ENCODE measurements around the gene KIAA1217. TPM values are rescaled to one million over a fixed set of nuclear protein-coding genes. Genes with fewer than 3 reads are reported as not detected.

Gene KIAA1217
- total RNA-seq, 2 donors from 2014 or later: 92.5 to 188 TPM

DNA sequence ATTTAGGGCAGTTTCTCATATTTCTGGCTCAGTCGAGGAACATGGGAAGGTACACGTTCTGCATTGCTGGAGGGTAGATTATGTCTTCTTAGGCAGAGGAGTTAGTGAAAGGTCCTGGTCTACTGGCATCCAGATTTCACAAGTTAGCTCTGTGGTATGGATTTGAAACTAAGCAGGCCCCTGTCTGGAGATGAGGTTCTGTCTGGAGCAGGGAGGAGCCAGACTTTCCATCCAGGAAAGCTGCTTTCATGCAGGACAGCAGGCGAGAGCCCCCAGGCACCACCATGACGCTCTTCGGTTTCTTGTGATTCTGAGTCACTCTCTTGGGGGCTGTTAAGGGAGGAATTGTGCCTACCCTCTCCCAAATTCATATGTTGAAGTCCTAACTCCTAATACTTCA, 184.3 kb downstream of the KIAA1217 start:
- Histone ChIP-seq H3K27me3 (replicated peaks; ENCODE audit: insufficient read depth) (no peaks in the 10 kb centered on the region), H3K4me1 (replicated peaks) (peaks cover 5% of the 10 kb centered on the region), H3K36me3 (no peaks in the 10 kb centered on the region), H3K27ac (no peak overlapping the region), H3K9me3 (no peaks in the 10 kb centered on the region), H3K4me3 (no peak overlapping the region)
- TF ChIP-seq POLR2A (IDR thresholded peaks at IDR 0.05): no peak
- TF ChIP-seq POLR2AphosphoS5 (IDR thresholded peaks at IDR 0.05): no peak
- TF ChIP-seq, protein P1, sequence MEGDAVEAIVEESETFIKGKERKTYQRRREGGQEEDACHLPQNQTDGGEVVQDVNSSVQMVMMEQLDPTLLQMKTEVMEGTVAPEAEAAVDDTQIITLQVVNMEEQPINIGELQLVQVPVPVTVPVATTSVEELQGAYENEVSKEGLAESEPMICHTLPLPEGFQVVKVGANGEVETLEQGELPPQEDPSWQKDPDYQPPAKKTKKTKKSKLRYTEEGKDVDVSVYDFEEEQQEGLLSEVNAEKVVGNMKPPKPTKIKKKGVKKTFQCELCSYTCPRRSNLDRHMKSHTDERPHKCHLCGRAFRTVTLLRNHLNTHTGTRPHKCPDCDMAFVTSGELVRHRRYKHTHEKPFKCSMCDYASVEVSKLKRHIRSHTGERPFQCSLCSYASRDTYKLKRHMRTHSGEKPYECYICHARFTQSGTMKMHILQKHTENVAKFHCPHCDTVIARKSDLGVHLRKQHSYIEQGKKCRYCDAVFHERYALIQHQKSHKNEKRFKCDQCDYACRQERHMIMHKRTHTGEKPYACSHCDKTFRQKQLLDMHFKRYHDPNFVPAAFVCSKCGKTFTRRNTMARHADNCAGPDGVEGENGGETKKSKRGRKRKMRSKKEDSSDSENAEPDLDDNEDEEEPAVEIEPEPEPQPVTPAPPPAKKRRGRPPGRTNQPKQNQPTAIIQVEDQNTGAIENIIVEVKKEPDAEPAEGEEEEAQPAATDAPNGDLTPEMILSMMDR (IDR thresholded peaks at IDR 0.05): no peak
- 83% methylated on average over 5 of the region's 5 CpGs for WGBS
- intact Hi-C loops (cut with DNase I): no loop called here
- no peak for DNase-seq (ENCODE audit: low spot score)

DNA sequence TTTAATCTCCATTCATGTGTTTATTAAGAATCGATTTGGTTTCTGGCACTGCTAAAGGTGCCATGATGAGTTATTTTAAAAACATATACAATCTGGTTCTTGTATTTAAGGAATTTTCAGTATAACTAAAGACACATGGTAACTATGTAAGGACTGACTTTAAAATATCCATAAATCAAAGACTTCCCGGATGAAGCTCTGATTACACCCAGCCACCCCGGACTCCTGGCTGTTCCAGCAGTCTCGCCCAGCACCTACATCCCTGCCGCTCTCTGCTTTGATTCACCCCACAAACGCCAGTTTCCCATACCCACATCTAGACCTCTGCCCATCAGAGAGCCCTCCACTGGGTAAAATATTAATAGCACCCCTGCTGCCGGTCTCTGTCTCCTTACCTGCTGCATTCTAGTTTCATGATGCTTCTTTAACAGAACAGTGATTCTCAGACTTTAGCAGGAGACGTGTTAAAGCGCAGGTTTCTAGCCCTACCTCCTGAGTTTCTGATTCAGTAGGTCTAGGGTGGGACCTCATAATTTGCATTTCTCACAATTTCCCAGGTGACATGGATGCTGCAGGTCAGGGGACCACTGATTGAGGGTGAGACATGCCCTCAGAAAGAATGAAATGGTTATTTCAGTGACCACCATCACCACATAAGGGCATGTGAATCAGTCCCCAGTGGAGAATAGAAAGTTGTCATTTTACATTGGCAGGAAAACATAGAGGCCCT, 185.7 kb downstream of the KIAA1217 start:
- Histone ChIP-seq H3K4me1 (replicated peaks) (peaks cover 4% of the 10 kb centered on the region), H3K9me3 (no peaks in the 10 kb centered on the region), H3K4me3 (no peak overlapping the region), H3K27me3 (replicated peaks; ENCODE audit: insufficient read depth) (no peaks in the 10 kb centered on the region), H3K27ac (no peak overlapping the region), H3K36me3 (no peaks in the 10 kb centered on the region)
- no peak for DNase-seq (ENCODE audit: low spot score)
- WGBS: 76% methylated on average over 9 of the region's 9 CpGs
- intact Hi-C loops (cut with DNase I): no loop called here
- TF ChIP-seq POLR2AphosphoS5 (IDR thresholded peaks at IDR 0.05) (no peak), POLR2A (IDR thresholded peaks at IDR 0.05) (no peak)
- TF ChIP-seq, protein P1 (IDR thresholded peaks at IDR 0.05): no peak

DNA sequence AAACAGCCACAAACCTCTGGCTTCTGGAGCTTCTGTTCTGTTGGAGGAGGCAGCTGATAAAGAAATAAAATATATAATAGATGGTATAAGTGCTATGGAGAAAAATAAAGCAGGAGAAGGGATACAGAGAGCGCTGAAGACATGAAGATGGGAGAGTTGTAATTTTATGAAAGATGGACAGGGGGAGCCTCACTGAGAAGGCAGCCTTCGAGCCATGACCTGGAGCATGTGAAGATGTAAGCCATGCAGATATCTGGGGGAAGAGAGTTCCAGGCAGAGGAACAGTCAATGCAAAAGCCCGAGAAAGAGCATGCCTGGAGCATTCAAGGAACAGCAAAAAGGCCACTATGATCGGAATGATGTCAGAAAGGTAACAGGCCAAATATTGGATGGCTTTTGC, 187.5 kb downstream of the KIAA1217 start:
- DNase-seq (ENCODE audit: low spot score): no peak
- no peak overlapping the region for H3K27ac ChIP-seq
- WGBS: 95% methylated on average over 4 of the region's 4 CpGs
- H3K4me3 ChIP-seq: no peak overlapping the region
- no peaks in the 10 kb centered on the region for H3K9me3 ChIP-seq
- no peaks in the 10 kb centered on the region for H3K36me3 ChIP-seq
- TF ChIP-seq POLR2A (IDR thresholded peaks at IDR 0.05) (no peak), POLR2AphosphoS5 (IDR thresholded peaks at IDR 0.05) (no peak)
- TF ChIP-seq, protein P1 (IDR thresholded peaks at IDR 0.05): no peak
- H3K4me1 ChIP-seq (replicated peaks): no peaks in the 10 kb centered on the region
- intact Hi-C loops (cut with DNase I): no loop called here
- H3K27me3 ChIP-seq (replicated peaks; ENCODE audit: insufficient read depth): no peaks in the 10 kb centered on the region

DNA sequence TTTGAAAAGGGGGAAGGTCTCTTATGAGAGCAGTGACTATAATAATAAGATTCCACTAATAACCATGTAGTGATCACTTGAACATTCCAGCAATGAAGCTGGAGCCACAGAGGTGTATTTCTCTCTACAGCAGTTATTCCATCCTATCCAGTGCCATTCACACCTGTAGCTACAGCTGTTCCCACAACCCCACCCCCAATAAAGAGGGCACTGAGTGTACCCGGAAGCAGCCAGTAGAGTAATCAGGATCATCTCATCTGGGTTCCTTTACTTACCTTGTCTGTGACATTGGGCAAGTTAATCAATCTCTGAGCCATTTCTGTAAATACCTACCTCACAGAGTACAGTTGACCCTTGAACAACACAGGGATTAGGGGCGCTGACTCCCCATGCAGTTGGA, 188.7 kb downstream of the KIAA1217 start:
- no peak overlapping the region for H3K27ac ChIP-seq
- no peaks in the 10 kb centered on the region for H3K4me1 ChIP-seq (replicated peaks)
- intact Hi-C loops (cut with DNase I): no loop called here
- H3K4me3 ChIP-seq: no peak overlapping the region
- 86% methylated on average over 2 of the region's 2 CpGs for WGBS
- H3K9me3 ChIP-seq: no peaks in the 10 kb centered on the region
- H3K27me3 ChIP-seq (replicated peaks; ENCODE audit: insufficient read depth): no peaks in the 10 kb centered on the region
- TF ChIP-seq POLR2AphosphoS5 (IDR thresholded peaks at IDR 0.05) (no peak), POLR2A (IDR thresholded peaks at IDR 0.05) (no peak)
- TF ChIP-seq, protein P1 (IDR thresholded peaks at IDR 0.05): no peak
- no peaks in the 10 kb centered on the region for H3K36me3 ChIP-seq
- no peak for DNase-seq (ENCODE audit: low spot score)

DNA sequence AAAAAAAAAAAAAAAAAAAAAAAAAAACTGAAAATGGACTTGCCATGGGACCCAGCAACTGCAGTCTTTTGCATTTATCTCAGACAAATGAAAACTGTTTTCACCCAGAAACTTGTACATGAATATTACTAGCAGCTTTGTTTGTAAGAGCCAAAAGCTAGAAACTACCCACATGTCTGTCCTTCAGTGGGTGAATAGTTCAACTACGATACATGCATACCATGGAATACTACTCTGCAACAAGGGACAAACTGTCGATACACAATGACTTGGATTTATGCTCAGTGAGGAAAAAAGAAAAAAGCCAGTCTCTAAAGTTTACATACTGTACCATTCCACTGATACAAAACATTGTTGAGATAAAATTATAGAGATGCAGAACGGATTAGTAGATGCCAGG, 195.6 kb downstream of the KIAA1217 start:
- Histone ChIP-seq H3K27ac (no peak overlapping the region), H3K4me3 (no peak overlapping the region), H3K4me1 (replicated peaks) (no peaks in the 10 kb centered on the region), H3K36me3 (no peaks in the 10 kb centered on the region), H3K9me3 (no peaks in the 10 kb centered on the region), H3K27me3 (replicated peaks; ENCODE audit: insufficient read depth) (no peaks in the 10 kb centered on the region)
- TF ChIP-seq, protein P1 (IDR thresholded peaks at IDR 0.05): no peak
- intact Hi-C loops (cut with DNase I): no loop called here
- DNase-seq (ENCODE audit: low spot score): no peak
- 65% methylated on average over 3 of the region's 3 CpGs for whole genome bisulfite sequencing

Data from prostate gland (tissue), 2 donors.